ENCODE data around the gene ZDHHC14.

The ZDHHC14 gene

DNA sequence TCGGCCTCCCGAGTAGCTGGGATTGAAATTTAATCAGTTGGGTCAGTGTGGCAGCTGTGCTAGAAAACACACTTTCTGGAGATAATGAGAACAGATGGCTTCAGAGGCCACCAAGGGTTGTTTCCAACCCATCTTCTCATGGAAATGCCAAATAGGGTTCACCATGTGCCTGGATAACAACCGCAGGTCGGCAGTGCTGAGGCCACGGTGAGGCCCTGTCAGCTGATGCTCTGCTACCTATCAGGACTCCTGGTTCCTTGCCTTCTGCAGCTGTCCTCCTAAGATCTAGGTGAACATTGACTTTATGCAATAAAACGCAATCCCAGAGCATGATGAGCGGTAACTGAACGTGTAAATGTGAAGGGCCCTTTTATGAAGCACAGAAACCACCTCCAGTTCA, 302.7 kb downstream of the ZDHHC14 start:
- DNase-seq, result no peak
- no peaks in the 10 kb centered on the region for H3K36me3 ChIP-seq (replicated peaks; ENCODE audit: insufficient read depth, low read length)
- no peak overlapping the region for H2AFZ ChIP-seq (ENCODE audit: low read length)
- H3K4me1 ChIP-seq (ENCODE audit: low read length), result no peaks in the 10 kb centered on the region
- H3K79me2 ChIP-seq (ENCODE audit: low read length), result no peaks in the 10 kb centered on the region
- H3K9me2 ChIP-seq (replicated peaks; ENCODE audit: insufficient read depth, low read length), result no peaks in the 10 kb centered on the region
- no peaks in the 10 kb centered on the region for H3F3A ChIP-seq (ENCODE audit: insufficient read depth, low read length)
- no peak overlapping the region for H3K4me3 ChIP-seq (ENCODE audit: low read length)
- H3K27ac ChIP-seq (ENCODE audit: low read length), result no peak overlapping the region
- no peak overlapping the region for H3K9ac ChIP-seq (ENCODE audit: low read length)
- TF ChIP-seq EZH2 (optimal IDR thresholded peaks at IDR 0.05; ENCODE audit: low read depth, low read length), result no peak
- TF ChIP-seq, protein P1, sequence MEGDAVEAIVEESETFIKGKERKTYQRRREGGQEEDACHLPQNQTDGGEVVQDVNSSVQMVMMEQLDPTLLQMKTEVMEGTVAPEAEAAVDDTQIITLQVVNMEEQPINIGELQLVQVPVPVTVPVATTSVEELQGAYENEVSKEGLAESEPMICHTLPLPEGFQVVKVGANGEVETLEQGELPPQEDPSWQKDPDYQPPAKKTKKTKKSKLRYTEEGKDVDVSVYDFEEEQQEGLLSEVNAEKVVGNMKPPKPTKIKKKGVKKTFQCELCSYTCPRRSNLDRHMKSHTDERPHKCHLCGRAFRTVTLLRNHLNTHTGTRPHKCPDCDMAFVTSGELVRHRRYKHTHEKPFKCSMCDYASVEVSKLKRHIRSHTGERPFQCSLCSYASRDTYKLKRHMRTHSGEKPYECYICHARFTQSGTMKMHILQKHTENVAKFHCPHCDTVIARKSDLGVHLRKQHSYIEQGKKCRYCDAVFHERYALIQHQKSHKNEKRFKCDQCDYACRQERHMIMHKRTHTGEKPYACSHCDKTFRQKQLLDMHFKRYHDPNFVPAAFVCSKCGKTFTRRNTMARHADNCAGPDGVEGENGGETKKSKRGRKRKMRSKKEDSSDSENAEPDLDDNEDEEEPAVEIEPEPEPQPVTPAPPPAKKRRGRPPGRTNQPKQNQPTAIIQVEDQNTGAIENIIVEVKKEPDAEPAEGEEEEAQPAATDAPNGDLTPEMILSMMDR (IDR thresholded peaks at IDR 0.05; ENCODE audit: low read length), result no peak
- TF ChIP-seq EZH2phosphoT487 (IDR thresholded peaks at IDR 0.05; ENCODE audit: low read length), result no peak
- H3K27me3 ChIP-seq (replicated peaks; ENCODE audit: insufficient read depth, low read length), result no peaks in the 10 kb centered on the region
- H4K20me1 ChIP-seq (ENCODE audit: insufficient read depth, low read length), result no peaks in the 10 kb centered on the region
- no peaks in the 10 kb centered on the region for H3K9me3 ChIP-seq (replicated peaks; ENCODE audit: insufficient read depth, low read length)
- no peak overlapping the region for H3K4me2 ChIP-seq (ENCODE audit: low read depth, low read length)

DNA sequence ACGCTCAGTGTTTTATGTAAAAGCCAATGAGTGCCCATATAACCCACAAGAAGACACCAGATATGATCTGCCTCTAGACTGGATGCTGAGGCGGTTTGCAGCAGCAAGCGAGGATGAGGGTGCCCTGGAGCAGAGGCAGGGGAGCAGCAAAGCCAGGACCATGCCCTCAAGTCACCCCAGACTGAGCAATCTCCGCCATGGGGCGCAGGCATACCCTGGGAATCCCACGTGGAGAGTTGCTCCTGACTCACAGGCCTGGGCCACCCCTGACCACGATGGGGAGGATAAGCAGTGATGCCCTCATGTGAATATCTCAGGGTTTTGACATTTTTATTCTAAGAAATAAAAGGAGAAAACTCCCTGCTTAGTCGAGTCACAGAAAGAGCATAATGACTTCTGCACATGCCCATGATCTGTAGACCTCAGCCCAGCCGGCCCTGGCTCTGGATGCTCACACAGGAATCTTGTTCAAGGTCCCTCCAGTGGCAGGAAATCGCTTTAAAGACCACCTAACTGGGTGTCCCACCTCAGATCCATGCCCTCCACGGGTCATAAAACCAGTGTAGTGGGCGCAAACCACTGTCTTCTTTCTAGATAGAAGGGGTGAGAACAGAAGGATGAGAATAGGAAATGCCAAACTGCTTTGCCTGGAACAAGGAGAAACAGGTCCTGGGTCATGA, 303.8 kb downstream of the ZDHHC14 start:
- Histone ChIP-seq H3F3A (ENCODE audit: insufficient read depth, low read length) (no peaks in the 10 kb centered on the region), H3K9me3 (replicated peaks; ENCODE audit: insufficient read depth, low read length) (no peaks in the 10 kb centered on the region), H3K27me3 (replicated peaks; ENCODE audit: insufficient read depth, low read length) (no peaks in the 10 kb centered on the region), H3K79me2 (ENCODE audit: low read length) (no peaks in the 10 kb centered on the region), H3K4me1 (ENCODE audit: low read length) (no peaks in the 10 kb centered on the region), H3K27ac (ENCODE audit: low read length) (no peak overlapping the region), H3K36me3 (replicated peaks; ENCODE audit: insufficient read depth, low read length) (no peaks in the 10 kb centered on the region), H3K9ac (ENCODE audit: low read length) (no peak overlapping the region), H4K20me1 (ENCODE audit: insufficient read depth, low read length) (no peaks in the 10 kb centered on the region), H2AFZ (ENCODE audit: low read length) (no peak overlapping the region), H3K9me2 (replicated peaks; ENCODE audit: insufficient read depth, low read length) (no peaks in the 10 kb centered on the region), H3K4me2 (ENCODE audit: low read depth, low read length) (no peak overlapping the region), H3K4me3 (ENCODE audit: low read length) (no peak overlapping the region)
- DNase-seq, result no peak
- TF ChIP-seq, protein P1 (IDR thresholded peaks at IDR 0.05; ENCODE audit: low read length), result no peak
- TF ChIP-seq EZH2 (optimal IDR thresholded peaks at IDR 0.05; ENCODE audit: low read depth, low read length), result no peak
- no peak for TF ChIP-seq EZH2phosphoT487 (IDR thresholded peaks at IDR 0.05; ENCODE audit: low read length)

DNA sequence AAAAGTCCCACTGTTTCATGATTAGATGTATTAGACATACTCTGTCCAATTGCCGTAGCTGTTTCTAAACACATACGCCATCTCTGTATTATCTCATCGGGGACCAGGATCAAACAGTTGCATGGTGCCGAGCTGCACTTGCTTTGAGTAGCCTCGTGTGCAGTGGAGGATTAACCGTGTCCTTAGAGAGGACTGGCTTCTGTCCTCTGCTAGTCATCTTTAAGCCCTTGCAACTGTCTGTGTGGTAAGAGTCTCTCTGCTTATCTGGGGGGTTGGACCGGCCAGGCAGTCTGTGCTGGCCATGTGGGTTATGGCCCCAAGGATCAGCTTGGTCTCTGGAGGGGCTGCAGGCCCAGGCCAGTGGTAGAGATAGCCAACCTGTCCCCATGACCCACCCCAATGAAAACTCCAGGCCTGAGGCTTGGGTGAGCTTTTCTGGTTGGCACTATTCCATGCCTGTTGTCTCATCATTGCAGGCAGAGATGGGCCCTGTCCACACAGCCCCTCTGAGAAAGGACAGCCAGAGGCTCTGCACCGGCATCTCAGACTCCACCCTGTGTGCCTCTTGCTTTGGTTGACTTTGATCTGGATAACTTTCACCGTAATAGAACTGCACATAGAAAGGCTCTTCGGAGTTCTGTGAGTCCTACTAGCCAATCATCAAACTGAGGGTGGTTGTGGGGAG, 304.7 kb downstream of the ZDHHC14 start:
- no peak overlapping the region for H2AFZ ChIP-seq (ENCODE audit: low read length)
- TF ChIP-seq EZH2 (optimal IDR thresholded peaks at IDR 0.05; ENCODE audit: low read depth, low read length), result no peak
- no peak for TF ChIP-seq EZH2phosphoT487 (IDR thresholded peaks at IDR 0.05; ENCODE audit: low read length)
- TF ChIP-seq, protein P1 (IDR thresholded peaks at IDR 0.05; ENCODE audit: low read length), result no peak
- no peaks in the 10 kb centered on the region for H3K36me3 ChIP-seq (replicated peaks; ENCODE audit: insufficient read depth, low read length)
- no peaks in the 10 kb centered on the region for H3K9me3 ChIP-seq (replicated peaks; ENCODE audit: insufficient read depth, low read length)
- H3K4me1 ChIP-seq (ENCODE audit: low read length), result no peaks in the 10 kb centered on the region
- H4K20me1 ChIP-seq (ENCODE audit: insufficient read depth, low read length), result no peaks in the 10 kb centered on the region
- H3K79me2 ChIP-seq (ENCODE audit: low read length), result no peaks in the 10 kb centered on the region
- H3K4me2 ChIP-seq (ENCODE audit: low read depth, low read length), result no peak overlapping the region
- H3F3A ChIP-seq (ENCODE audit: insufficient read depth, low read length), result no peaks in the 10 kb centered on the region
- H3K9ac ChIP-seq (ENCODE audit: low read length), result no peak overlapping the region
- no peak for DNase-seq
- H3K27ac ChIP-seq (ENCODE audit: low read length), result no peak overlapping the region
- H3K9me2 ChIP-seq (replicated peaks; ENCODE audit: insufficient read depth, low read length), result no peaks in the 10 kb centered on the region
- H3K4me3 ChIP-seq (ENCODE audit: low read length), result no peak overlapping the region
- no peaks in the 10 kb centered on the region for H3K27me3 ChIP-seq (replicated peaks; ENCODE audit: insufficient read depth, low read length)
